ENCODE data around the gene BEST2. TPM values are rescaled to one million over a fixed set of nuclear protein-coding genes. Genes with fewer than 3 reads are reported as not detected.
A peak's percentile ranks its signal among the peaks of the same experiment; 100 is the strongest.
"Not testable (repeated sequence)": the region's sequence is repeated elsewhere in the genome, so short reads cannot be mapped to it uniquely, and the experiment has no call there.

Gene BEST2
- under 1 TPM in 1 of 6 donors, not detected in 5; 0.23 TPM for polyA plus RNA-seq (ENCODE audit: low read depth in 6 of 6)

GRCh38 chr19:12751635-12752034, at the start of gene BEST2:
BEST2 (plus strand) TSS chr19:12751791; CDS start chr19:12752593, 802 bp downstream.
- Mint-ChIP-seq H3K4me3 (no peak within 1 kb of the TSS), H3K27ac (no peak within 1 kb of the TSS), H3K9me3 (peaks cover 5 to 11% (median 9%) of the 10 kb centered on the region in 7 donors), H3K27me3 (peaks cover 3 to 71% (median 48%) of the 10 kb centered on the region in 3 donors), H3K36me3 (peaks cover 12 to 15% of the 10 kb centered on the region in 2 donors), H3K4me1 (peaks cover 4 to 19% (median 5%) of the 10 kb centered on the region in 3 donors)
- ATAC-seq (ENCODE audit: low read depth in 2 of 2) (no peak), DNase-seq (no peak)

- H3K36me3 Mint-ChIP-seq = peaks cover 0 to 10% of the 10 kb centered on the region in 2 donors
- DNase-seq (no peak), ATAC-seq (ENCODE audit: low read depth in 2 of 2) (peak in 1 of 2 donors; percentile 45)
- no peaks in the 10 kb centered on the region for H3K9me3 Mint-ChIP-seq
- peak overlapping the region in 1 of 6 donors; percentile 44 for H3K27ac Mint-ChIP-seq
- H3K27me3 Mint-ChIP-seq = no peaks in the 10 kb centered on the region
- peaks cover 0 to 3% (median 2%) of the 10 kb centered on the region in 3 donors for H3K4me1 Mint-ChIP-seq
- no peak overlapping the region for H3K4me3 Mint-ChIP-seq
Measured at GRCh38 chr19:12703046-12703445, 48.5 kb upstream of the BEST2 start.

- DNase-seq = no peak
- no peaks in the 10 kb centered on the region for H3K9me3 Mint-ChIP-seq
- H3K4me3 Mint-ChIP-seq = no peak overlapping the region
- H3K27me3 Mint-ChIP-seq = no peaks in the 10 kb centered on the region
- peak overlapping the region in 1 of 6 donors; percentile 37 for H3K27ac Mint-ChIP-seq
- no peak for ATAC-seq (ENCODE audit: low read depth in 2 of 2)
- peaks cover 0 to 10% of the 10 kb centered on the region in 2 donors for H3K36me3 Mint-ChIP-seq
- no peaks in the 10 kb centered on the region for H3K4me1 Mint-ChIP-seq
Measured at GRCh38 chr19:12705169-12705568, 46.4 kb upstream of the BEST2 start.

- no peak overlapping the region for H3K4me3 Mint-ChIP-seq
- ATAC-seq (ENCODE audit: low read depth in 2 of 2) (no peak), DNase-seq (no peak)
- H3K36me3 Mint-ChIP-seq = peaks cover 0 to 16% of the 10 kb centered on the region in 2 donors
- H3K27me3 Mint-ChIP-seq = no peaks in the 10 kb centered on the region
- no peaks in the 10 kb centered on the region for H3K9me3 Mint-ChIP-seq
- H3K27ac Mint-ChIP-seq = no peak overlapping the region
- H3K4me1 Mint-ChIP-seq = no peaks in the 10 kb centered on the region
Measured at GRCh38 chr19:12705654-12706331, 45.8 kb upstream of the BEST2 start.

GRCh38 chr19:12706332-12706718, 45.3 kb upstream of the BEST2 start:
- Mint-ChIP-seq H3K36me3 (peaks cover 0 to 16% of the 10 kb centered on the region in 2 donors), H3K4me3 (no peak overlapping the region), H3K27me3 (no peaks in the 10 kb centered on the region), H3K27ac (no peak overlapping the region), H3K4me1 (no peaks in the 10 kb centered on the region), H3K9me3 (no peaks in the 10 kb centered on the region)
- ATAC-seq (ENCODE audit: low read depth in 2 of 2) = no peak
- no peak for DNase-seq

- Mint-ChIP-seq H3K4me3 (no peak overlapping the region), H3K27ac (no peak overlapping the region), H3K9me3 (no peaks in the 10 kb centered on the region), H3K36me3 (peaks cover 0 to 9% of the 10 kb centered on the region in 2 donors), H3K4me1 (no peaks in the 10 kb centered on the region), H3K27me3 (no peaks in the 10 kb centered on the region)
- DNase-seq = no peak
- no peak for ATAC-seq (ENCODE audit: low read depth in 2 of 2)
Measured at GRCh38 chr19:12708641-12709040, 43.0 kb upstream of the BEST2 start.

- H3K9me3 Mint-ChIP-seq = no peaks in the 10 kb centered on the region
- H3K4me1 Mint-ChIP-seq = no peaks in the 10 kb centered on the region
- H3K4me3 Mint-ChIP-seq = no peak overlapping the region
- ATAC-seq (ENCODE audit: low read depth in 2 of 2) (no peak), DNase-seq (no peak)
- no peak overlapping the region for H3K27ac Mint-ChIP-seq
- H3K36me3 Mint-ChIP-seq = peaks cover 0 to 7% of the 10 kb centered on the region in 2 donors
- H3K27me3 Mint-ChIP-seq = no peaks in the 10 kb centered on the region
Measured at GRCh38 chr19:12711187-12711586, 40.4 kb upstream of the BEST2 start.

GRCh38 chr19:12712077-12712476, 39.5 kb upstream of the BEST2 start:
- not testable (repeated sequence) for H3K4me3 Mint-ChIP-seq; H3K4me1 Mint-ChIP-seq; H3K27me3 Mint-ChIP-seq; H3K9me3 Mint-ChIP-seq; ATAC-seq (ENCODE audit: low read depth in 2 of 2); H3K36me3 Mint-ChIP-seq; DNase-seq; H3K27ac Mint-ChIP-seq

- not testable (repeated sequence) for ATAC-seq (ENCODE audit: low read depth in 2 of 2); H3K4me3 Mint-ChIP-seq; H3K9me3 Mint-ChIP-seq; H3K27me3 Mint-ChIP-seq; DNase-seq; H3K36me3 Mint-ChIP-seq; H3K27ac Mint-ChIP-seq; H3K4me1 Mint-ChIP-seq
Measured at GRCh38 chr19:12713304-12713703, 38.3 kb upstream of the BEST2 start.

- ATAC-seq (ENCODE audit: low read depth in 2 of 2) (no peak), DNase-seq (no peak)
- Mint-ChIP-seq H3K9me3 (no peaks in the 10 kb centered on the region), H3K4me1 (peaks cover 0 to 17% (median 0%) of the 10 kb centered on the region in 3 donors), H3K4me3 (no peak overlapping the region), H3K36me3 (peaks cover 0 to 7% of the 10 kb centered on the region in 2 donors), H3K27me3 (no peaks in the 10 kb centered on the region), H3K27ac (no peak overlapping the region)
Measured at GRCh38 chr19:12715102-12715501, 36.5 kb upstream of the BEST2 start.

GRCh38 chr19:12715929-12716328, 35.7 kb upstream of the BEST2 start:
- Mint-ChIP-seq H3K4me3 (peak overlapping the region in 1 of 8 donors; percentile 36), H3K27ac (peak overlapping the region in 2 of 6 donors; percentile 9 to 42), H3K4me1 (peaks cover 6 to 24% (median 7%) of the 10 kb centered on the region in 3 donors), H3K27me3 (no peaks in the 10 kb centered on the region), H3K9me3 (no peaks in the 10 kb centered on the region), H3K36me3 (no peaks in the 10 kb centered on the region)
- ATAC-seq (ENCODE audit: low read depth in 2 of 2) = no peak
- DNase-seq = no peak

GRCh38 chr19:12720296-12720695, 31.3 kb upstream of the BEST2 start:
- no peaks in the 10 kb centered on the region for H3K36me3 Mint-ChIP-seq
- ATAC-seq (ENCODE audit: low read depth in 2 of 2) (no peak), DNase-seq (no peak)
- H3K27me3 Mint-ChIP-seq = no peaks in the 10 kb centered on the region
- H3K9me3 Mint-ChIP-seq = no peaks in the 10 kb centered on the region
- H3K4me3 Mint-ChIP-seq = peak overlapping the region; percentile 54 to 89 (median 79)
- H3K27ac Mint-ChIP-seq = peak overlapping the region in 2 of 6 donors; percentile 57 to 95
- H3K4me1 Mint-ChIP-seq = peaks cover 32 to 54% (median 38%) of the 10 kb centered on the region in 3 donors

GRCh38 chr19:12720851-12721655, 30.5 kb upstream of the BEST2 start:
- Mint-ChIP-seq H3K9me3 (no peaks in the 10 kb centered on the region), H3K36me3 (no peaks in the 10 kb centered on the region), H3K27me3 (no peaks in the 10 kb centered on the region), H3K27ac (peak overlapping the region; percentile 57 to 95 (median 84)), H3K4me1 (peaks cover 32 to 54% (median 38%) of the 10 kb centered on the region in 3 donors), H3K4me3 (peak overlapping the region; percentile 85 to 96 (median 92))
- ATAC-seq (ENCODE audit: low read depth in 2 of 2) (no peak), DNase-seq (no peak)

All from naive B cell (primary cell).